Loucy (cell line): ENCODE data around the gene FBXL19.

Experiments
- H2AFZ ChIP-seq: fragments of 200-600 bp; sonication (generic); 2 replicates; pipeline ENCODE4 v1.6.0; 2016; ENCODE audit warnings: antibody characterized with exemption, mild to moderate bottlenecking, low read length, moderate library complexity
- H3F3A ChIP-seq: fragments of 200-600 bp; 2 replicates; pipeline ENCODE4 v1.6.0; 2016; ENCODE audit warnings: antibody characterized with exemption, low read depth, mild to moderate bottlenecking
- H3K27me3 ChIP-seq: fragments of 200-600 bp; sonication (generic); 2 replicates; pipeline ENCODE4 v1.6.1; 2014; ENCODE audit warnings: low read length, mild to moderate bottlenecking; ENCODE audit not compliant: insufficient read depth, poor library complexity, severe bottlenecking
- H3K36me3 ChIP-seq: fragments of 200-600 bp; sonication (generic); 2 replicates; pipeline ENCODE4 v1.6.1; 2016; ENCODE audit warnings: low read length; ENCODE audit not compliant: insufficient read depth
- H3K4me1 ChIP-seq: fragments of 200-600 bp; sonication (generic); 2 replicates; pipeline ENCODE4 v1.5.1; 2014; ENCODE audit warnings: low read length, mild to moderate bottlenecking; ENCODE audit not compliant: insufficient read depth, poor library complexity, severe bottlenecking
- H3K4me2 ChIP-seq: fragments of 200-600 bp; sonication (generic); 2 replicates; pipeline ENCODE4 v1.6.0; 2014; ENCODE audit warnings: antibody characterized with exemption, low read length, low read depth, mild to moderate bottlenecking; ENCODE audit not compliant: poor library complexity, severe bottlenecking
- H3K4me3 ChIP-seq: fragments of 200-600 bp; sonication (generic); 2 replicates; pipeline ENCODE4 v1.5.1; 2014; ENCODE audit warnings: low read length, mild to moderate bottlenecking, mixed read lengths; ENCODE audit not compliant: poor library complexity, severe bottlenecking
- H3K79me2 ChIP-seq: fragments of 200-600 bp; sonication (generic); 2 replicates; pipeline ENCODE4 v1.6.1; 2014; ENCODE audit warnings: low read length; ENCODE audit not compliant: insufficient read depth
- H3K9ac ChIP-seq: fragments of 200-600 bp; sonication (generic); 2 replicates; pipeline ENCODE4 v1.6.0; 2014; ENCODE audit warnings: mild to moderate bottlenecking, low read depth, low read length, moderate library complexity; ENCODE audit not compliant: poor library complexity, severe bottlenecking
- H3K9me2 ChIP-seq: fragments of 200-600 bp; sonication (generic); replicated peaks from 2 replicates; pipeline ENCODE4 v1.6.1; 2016; ENCODE audit warnings: low read depth, low read length, mixed read lengths
- H3K9me3 ChIP-seq: fragments of 200-600 bp; sonication (generic); 2 replicates; pipeline ENCODE4 v1.6.1; 2014; ENCODE audit warnings: mild to moderate bottlenecking, antibody characterized with exemption, low read length, low read depth; ENCODE audit not compliant: insufficient read depth
- H4K20me1 ChIP-seq: fragments of 200-600 bp; sonication (generic); 2 replicates; pipeline ENCODE4 v1.6.0; 2014; ENCODE audit warnings: antibody characterized with exemption, low read length, mild to moderate bottlenecking; ENCODE audit not compliant: insufficient read depth, poor library complexity, severe bottlenecking
- EZH2phosphoT487 ChIP-seq: fragments of 200-600 bp; IDR thresholded peaks from 2 replicates; pipeline ENCODE4 v1.6.1; 2018; ENCODE audit warnings: antibody characterized with exemption, mild to moderate bottlenecking, moderate library complexity, borderline replicate concordance
- TF ChIP-seq, protein P1 (sequence below): fragments of 200-600 bp; sonication (generic); conservative IDR thresholded peaks from 2 replicates; pipeline ENCODE4 v1.5.1; 2014; ENCODE audit warnings: mild to moderate bottlenecking, antibody characterized with exemption, low read length

The FBXL19 gene

GRCh38 chr16:30980023-30980371 is 56.6 kb downstream of the FBXL19 start:
- Histone ChIP-seq H3K27me3 (no peaks in the 10 kb centered on the region), H2AFZ (no peak overlapping the region), H3K79me2 (no peaks in the 10 kb centered on the region), H3K9me2 (no peaks in the 10 kb centered on the region), H3K4me3 (no peak overlapping the region), H3K4me2 (no peak overlapping the region), H3K9ac (no peak overlapping the region), H3F3A (no peaks in the 10 kb centered on the region), H3K4me1 (no peaks in the 10 kb centered on the region), H3K36me3 (peaks cover 57% of the 10 kb centered on the region; the same call in 1 of the 2 replicates), H3K9me3 (no peaks in the 10 kb centered on the region), H4K20me1 (no peaks in the 10 kb centered on the region)
- TF ChIP-seq, protein P1, sequence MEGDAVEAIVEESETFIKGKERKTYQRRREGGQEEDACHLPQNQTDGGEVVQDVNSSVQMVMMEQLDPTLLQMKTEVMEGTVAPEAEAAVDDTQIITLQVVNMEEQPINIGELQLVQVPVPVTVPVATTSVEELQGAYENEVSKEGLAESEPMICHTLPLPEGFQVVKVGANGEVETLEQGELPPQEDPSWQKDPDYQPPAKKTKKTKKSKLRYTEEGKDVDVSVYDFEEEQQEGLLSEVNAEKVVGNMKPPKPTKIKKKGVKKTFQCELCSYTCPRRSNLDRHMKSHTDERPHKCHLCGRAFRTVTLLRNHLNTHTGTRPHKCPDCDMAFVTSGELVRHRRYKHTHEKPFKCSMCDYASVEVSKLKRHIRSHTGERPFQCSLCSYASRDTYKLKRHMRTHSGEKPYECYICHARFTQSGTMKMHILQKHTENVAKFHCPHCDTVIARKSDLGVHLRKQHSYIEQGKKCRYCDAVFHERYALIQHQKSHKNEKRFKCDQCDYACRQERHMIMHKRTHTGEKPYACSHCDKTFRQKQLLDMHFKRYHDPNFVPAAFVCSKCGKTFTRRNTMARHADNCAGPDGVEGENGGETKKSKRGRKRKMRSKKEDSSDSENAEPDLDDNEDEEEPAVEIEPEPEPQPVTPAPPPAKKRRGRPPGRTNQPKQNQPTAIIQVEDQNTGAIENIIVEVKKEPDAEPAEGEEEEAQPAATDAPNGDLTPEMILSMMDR: no peak
- TF ChIP-seq EZH2phosphoT487: no peak

DNA sequence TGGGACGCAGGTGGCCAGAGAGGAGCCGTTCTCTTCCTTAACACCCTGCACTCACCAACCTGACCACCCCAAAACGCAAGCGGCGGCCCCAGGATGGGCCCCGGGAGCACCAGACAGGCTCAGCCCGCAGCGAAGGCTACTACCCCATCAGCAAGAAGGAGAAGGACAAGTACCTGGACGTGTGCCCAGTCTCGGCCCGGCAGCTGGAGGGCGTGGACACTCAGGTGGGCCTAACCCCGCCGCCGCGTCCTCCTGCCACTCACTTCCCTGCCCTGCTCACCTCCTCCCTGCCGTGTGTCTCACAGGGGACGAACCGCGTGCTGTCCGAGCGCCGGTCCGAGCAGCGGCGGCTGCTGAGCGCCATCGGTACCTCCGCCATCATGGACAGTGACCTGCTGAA is 57.1 kb downstream of the FBXL19 start:
- Histone ChIP-seq H2AFZ (no peak overlapping the region), H3K9me3 (no peaks in the 10 kb centered on the region), H3K4me2 (no peak overlapping the region), H3K9me2 (no peaks in the 10 kb centered on the region), H3K4me3 (no peak overlapping the region), H3K9ac (no peak overlapping the region), H3K4me1 (no peaks in the 10 kb centered on the region), H4K20me1 (no peaks in the 10 kb centered on the region), H3K79me2 (no peaks in the 10 kb centered on the region), H3K27me3 (no peaks in the 10 kb centered on the region), H3K36me3 (peaks cover 55% of the 10 kb centered on the region; the same call in 1 of the 2 replicates), H3F3A (no peaks in the 10 kb centered on the region)
- no peak for TF ChIP-seq EZH2phosphoT487
- TF ChIP-seq, protein P1: no peak

DNA sequence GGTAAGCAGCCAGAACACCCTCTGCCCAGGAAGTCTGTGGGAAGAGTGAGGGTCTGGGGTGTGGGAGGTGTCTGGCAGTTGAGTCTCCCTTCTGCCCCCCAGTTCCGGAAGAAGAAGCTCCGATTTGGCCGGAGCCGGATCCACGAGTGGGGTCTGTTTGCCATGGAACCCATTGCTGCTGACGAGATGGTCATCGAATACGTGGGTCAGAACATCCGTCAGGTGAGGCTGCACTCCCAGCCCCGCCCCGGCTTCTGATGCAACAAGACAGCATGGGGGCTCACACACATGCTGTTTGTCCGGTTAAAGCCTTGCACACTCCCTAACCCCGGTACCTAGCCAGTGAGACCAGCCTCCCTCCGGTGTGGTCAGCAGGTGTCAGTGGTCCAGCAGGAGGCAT is 57.6 kb downstream of the FBXL19 start:
- Histone ChIP-seq H3K4me1 (no peaks in the 10 kb centered on the region), H3K4me2 (no peak overlapping the region), H3K36me3 (peaks cover 49% of the 10 kb centered on the region; the same call in 1 of the 2 replicates), H2AFZ (no peak overlapping the region), H3K27me3 (no peaks in the 10 kb centered on the region), H3K9me2 (no peaks in the 10 kb centered on the region), H3K79me2 (no peaks in the 10 kb centered on the region), H3F3A (no peaks in the 10 kb centered on the region), H4K20me1 (no peaks in the 10 kb centered on the region), H3K4me3 (no peak overlapping the region), H3K9me3 (no peaks in the 10 kb centered on the region), H3K9ac (no peak overlapping the region)
- TF ChIP-seq, protein P1: no peak
- TF ChIP-seq EZH2phosphoT487: no peak
